Rectal smooth muscle tissue (tissue), 1 donor: ENCODE measurements around the gene KLK13.

Experiments used
- H3K27ac ChIP-seq: one replicate; pipeline ENCODE4 v1.7.0; 2013; ENCODE audit warnings: low read depth, low read length, inconsistent platforms
- H3K27me3 ChIP-seq: one replicate; pipeline ENCODE4 v1.7.0; 2013; ENCODE audit warnings: low read length; ENCODE audit not compliant: control insufficient read depth, insufficient read depth
- H3K36me3 ChIP-seq: one replicate; pipeline ENCODE4 v1.7.0; 2013; ENCODE audit warnings: low read length; ENCODE audit not compliant: control insufficient read depth, insufficient read depth
- H3K4me1 ChIP-seq: one replicate; pipeline ENCODE4 v1.7.0; 2013; ENCODE audit warnings: low read length; ENCODE audit not compliant: control insufficient read depth, insufficient read depth
- H3K4me3 ChIP-seq: one replicate; pipeline ENCODE4 v1.7.0; 2013; ENCODE audit warnings: low read length
- H3K9ac ChIP-seq: one replicate; pipeline ENCODE4 v1.7.0; 2013; ENCODE audit warnings: low read length

KLK13 gene

DNA sequence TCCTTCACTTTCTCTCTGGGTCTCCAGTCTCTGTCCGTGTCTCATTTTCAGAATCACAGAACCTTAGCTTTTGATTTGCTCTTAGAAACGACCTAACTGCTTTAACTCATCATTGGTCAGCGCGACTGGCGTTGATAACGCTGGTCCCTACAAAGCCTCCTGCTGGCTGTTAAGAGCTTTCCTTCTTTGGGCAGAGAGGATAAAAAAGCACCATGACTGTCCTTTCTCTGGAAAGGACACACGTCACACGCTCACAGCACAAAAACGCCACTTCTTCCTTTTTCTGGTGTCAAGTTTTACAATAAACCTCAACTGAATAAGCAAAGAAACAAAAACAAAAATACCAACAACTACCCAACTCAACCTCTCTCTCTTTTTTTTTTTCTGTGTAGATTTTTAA lies 28.4 kb downstream of the KLK13 start:
- Histone ChIP-seq H3K27ac (no peak overlapping the region), H3K9ac (no peak overlapping the region), H3K4me3 (no peak overlapping the region), H3K36me3 (no peaks in the 10 kb centered on the region), H3K4me1 (no peaks in the 10 kb centered on the region), H3K27me3 (no peaks in the 10 kb centered on the region)

- Histone ChIP-seq H3K4me1 (no peaks in the 10 kb centered on the region), H3K36me3 (no peaks in the 10 kb centered on the region), H3K27me3 (peaks cover 3% of the 10 kb centered on the region), H3K9ac (no peak within 1 kb of the TSS), H3K27ac (no peak within 1 kb of the TSS), H3K4me3 (no peak within 1 kb of the TSS)
Observed at GRCh38 chr19:51034704-51035103, 30.2 kb downstream of the KLK13 start, which contains the start of gene KLK12. Gene KLK12 (minus strand): TSS chr19:51035002. CDS start chr19:51034621, 381 bp downstream.

DNA sequence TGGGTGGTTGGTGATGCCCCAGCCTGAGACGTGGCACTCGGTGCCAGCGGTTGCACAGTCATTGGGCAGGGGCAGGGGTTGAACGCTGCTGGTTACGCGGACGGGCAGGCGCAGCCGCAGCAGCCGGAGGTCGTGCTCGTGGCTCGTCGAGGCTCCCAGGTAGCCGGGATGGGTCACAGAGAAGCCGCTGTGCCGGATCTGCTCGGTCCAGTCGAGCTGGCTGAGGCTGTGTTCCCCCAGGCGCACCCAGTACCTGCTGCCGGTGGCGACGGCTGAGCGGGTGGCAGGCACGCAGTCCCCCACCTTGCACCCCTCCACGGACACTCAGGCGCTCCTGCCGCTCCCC lies 33.0 kb downstream of the KLK13 start:
- H3K9ac ChIP-seq: no peak overlapping the region
- H3K27me3 ChIP-seq: peaks cover 3% of the 10 kb centered on the region
- no peak overlapping the region for H3K27ac ChIP-seq
- no peaks in the 10 kb centered on the region for H3K36me3 ChIP-seq
- H3K4me1 ChIP-seq: no peaks in the 10 kb centered on the region
- H3K4me3 ChIP-seq: no peak overlapping the region

DNA sequence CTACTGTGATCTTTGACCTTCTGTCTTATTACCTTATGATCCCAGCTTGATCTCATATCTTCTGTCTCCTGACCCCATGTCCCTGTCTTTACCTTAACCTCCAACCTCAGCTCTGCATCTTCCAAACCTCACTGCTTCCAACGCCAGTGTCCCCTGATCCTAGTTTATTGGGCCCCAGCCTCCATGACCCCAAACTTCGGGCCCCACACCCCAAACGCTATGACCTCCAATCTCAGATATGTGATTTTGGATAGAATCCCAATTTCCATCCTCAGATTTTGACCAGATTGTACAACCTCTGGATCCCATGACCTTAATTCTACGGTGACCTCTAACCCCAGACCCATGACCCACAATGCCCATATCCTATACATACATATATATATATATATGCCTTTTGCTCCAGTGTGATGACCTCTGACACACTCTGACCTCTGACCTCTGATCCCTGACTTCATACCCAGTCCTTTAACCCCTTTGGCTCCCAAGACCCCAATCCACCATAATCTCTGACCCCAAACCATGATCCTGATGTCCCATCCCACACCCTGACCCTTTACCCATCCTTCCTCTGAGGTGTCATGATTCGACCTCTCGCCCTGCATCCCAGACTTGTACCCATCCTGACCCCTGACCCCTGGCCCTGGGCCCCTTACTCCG lies 33.5 kb downstream of the KLK13 start:
- H3K27me3 ChIP-seq: peaks cover 3% of the 10 kb centered on the region
- no peak overlapping the region for H3K27ac ChIP-seq
- no peaks in the 10 kb centered on the region for H3K36me3 ChIP-seq
- H3K4me3 ChIP-seq: no peak overlapping the region
- H3K4me1 ChIP-seq: no peaks in the 10 kb centered on the region
- no peak overlapping the region for H3K9ac ChIP-seq

GRCh38 chr19:51030631-51031030 lies 34.3 kb downstream of the KLK13 start:
- Histone ChIP-seq H3K27ac (no peak overlapping the region), H3K27me3 (peaks cover 3% of the 10 kb centered on the region), H3K4me1 (no peaks in the 10 kb centered on the region), H3K36me3 (no peaks in the 10 kb centered on the region), H3K9ac (no peak overlapping the region), H3K4me3 (no peak overlapping the region)

- Histone ChIP-seq H3K4me3 (no peak overlapping the region), H3K9ac (no peak overlapping the region), H3K27me3 (peaks cover 3% of the 10 kb centered on the region), H3K4me1 (no peaks in the 10 kb centered on the region), H3K36me3 (no peaks in the 10 kb centered on the region), H3K27ac (no peak overlapping the region)
Observed at GRCh38 chr19:51029718-51030117, 35.2 kb downstream of the KLK13 start.

DNA sequence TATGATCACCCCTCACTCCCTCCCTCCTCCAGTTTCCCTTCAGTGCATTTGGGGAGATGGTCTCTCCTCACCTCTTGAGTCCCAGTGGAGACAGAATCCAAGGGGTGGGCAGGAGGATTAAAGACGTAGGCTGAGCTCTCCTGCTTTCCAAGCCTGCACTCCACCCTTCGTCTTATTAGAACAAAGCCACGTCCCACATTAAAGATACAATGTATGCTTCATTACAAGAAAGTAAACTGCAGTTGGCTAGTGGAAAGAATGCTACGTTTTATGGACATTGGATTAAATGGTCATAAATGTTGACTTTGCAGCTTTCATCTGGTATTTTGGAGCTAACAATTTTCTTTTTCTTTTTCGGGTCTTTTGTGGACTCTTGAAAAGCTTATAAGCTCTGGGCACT lies 37.0 kb downstream of the KLK13 start:
- H3K27me3 ChIP-seq: peaks cover 3% of the 10 kb centered on the region
- H3K36me3 ChIP-seq: no peaks in the 10 kb centered on the region
- H3K27ac ChIP-seq: no peak overlapping the region
- H3K4me3 ChIP-seq: no peak overlapping the region
- no peaks in the 10 kb centered on the region for H3K4me1 ChIP-seq
- H3K9ac ChIP-seq: no peak overlapping the region

GRCh38 chr19:51027126-51027806 lies 37.6 kb downstream of the KLK13 start:
- no peaks in the 10 kb centered on the region for H3K4me1 ChIP-seq
- no peaks in the 10 kb centered on the region for H3K36me3 ChIP-seq
- H3K27ac ChIP-seq: no peak overlapping the region
- H3K9ac ChIP-seq: no peak overlapping the region
- no peak overlapping the region for H3K4me3 ChIP-seq
- peaks cover 3% of the 10 kb centered on the region for H3K27me3 ChIP-seq

GRCh38 chr19:51026554-51026831 lies 38.4 kb downstream of the KLK13 start, which contains the start of gene KLK11:
Gene KLK11 (minus strand): TSS chr19:51026616. CDS start chr19:51025631, 985 bp downstream.
- Histone ChIP-seq H3K27ac (no peak within 1 kb of the TSS), H3K4me3 (no peak within 1 kb of the TSS), H3K27me3 (peaks cover 3% of the 10 kb centered on the region), H3K9ac (no peak within 1 kb of the TSS), H3K4me1 (no peaks in the 10 kb centered on the region), H3K36me3 (no peaks in the 10 kb centered on the region)

DNA sequence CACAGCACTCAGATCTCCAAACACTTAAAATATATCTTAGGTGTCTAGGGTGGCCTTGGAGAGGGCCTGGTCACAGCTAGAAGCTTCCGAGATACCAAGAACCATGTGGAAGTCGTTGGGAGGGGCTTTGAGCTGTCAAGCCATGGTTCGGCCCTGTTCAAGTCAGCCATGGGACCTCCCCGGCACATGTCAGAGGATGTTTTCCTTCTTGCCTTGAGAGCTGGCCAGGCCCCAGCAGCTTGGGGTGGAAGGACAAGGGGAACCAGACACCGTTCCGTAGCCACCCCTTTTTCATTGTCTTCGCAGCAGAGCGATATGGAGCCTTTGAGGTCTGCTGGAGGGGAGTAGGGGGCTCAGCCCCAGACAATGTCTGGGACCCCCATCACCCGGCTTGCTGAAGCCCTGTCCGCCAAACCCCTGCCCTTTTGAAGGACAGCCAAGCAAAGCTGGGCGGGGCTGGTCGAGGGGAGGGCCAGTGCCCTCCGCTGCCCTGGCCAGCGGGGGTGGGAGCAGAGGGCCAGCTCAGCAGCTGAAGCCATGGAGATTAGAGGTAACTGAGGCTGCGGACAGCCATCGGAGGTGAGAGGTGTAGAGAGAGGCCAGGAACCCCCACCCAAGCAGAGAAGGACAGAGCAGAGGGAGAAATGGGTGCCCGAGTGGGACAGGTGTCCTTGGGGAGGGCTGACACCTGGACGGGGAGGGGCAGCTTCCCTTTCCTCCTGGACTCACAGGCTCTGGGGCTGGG lies 38.9 kb downstream of the KLK13 start:
- H3K4me3 ChIP-seq: no peak overlapping the region
- no peak overlapping the region for H3K27ac ChIP-seq
- no peak overlapping the region for H3K9ac ChIP-seq
- H3K36me3 ChIP-seq: no peaks in the 10 kb centered on the region
- H3K4me1 ChIP-seq: no peaks in the 10 kb centered on the region
- peaks cover 3% of the 10 kb centered on the region for H3K27me3 ChIP-seq

DNA sequence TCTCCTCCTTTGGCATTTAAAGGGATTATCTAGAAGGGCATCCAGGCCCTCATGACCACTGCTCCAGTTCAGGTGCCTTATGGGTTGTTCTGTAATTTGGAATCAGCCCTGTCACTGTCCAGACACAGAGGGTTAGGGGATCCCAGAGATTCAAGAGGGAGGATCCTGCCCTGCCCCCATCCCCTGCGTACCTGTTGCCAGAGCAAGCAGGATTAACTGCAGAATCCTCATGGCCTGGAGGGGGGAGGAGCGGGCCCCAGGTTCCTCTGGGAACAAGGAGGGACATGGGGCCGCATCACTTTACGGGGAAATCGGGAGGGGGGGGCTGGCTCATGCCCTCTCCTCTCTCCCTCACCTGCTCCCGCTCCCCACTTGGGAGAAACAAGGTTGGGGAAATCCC lies 39.5 kb downstream of the KLK13 start:
- H3K27ac ChIP-seq: no peak overlapping the region
- H3K36me3 ChIP-seq: no peaks in the 10 kb centered on the region
- no peak overlapping the region for H3K4me3 ChIP-seq
- H3K4me1 ChIP-seq: no peaks in the 10 kb centered on the region
- no peak overlapping the region for H3K9ac ChIP-seq
- no peaks in the 10 kb centered on the region for H3K27me3 ChIP-seq

- Histone ChIP-seq H3K36me3 (no peaks in the 10 kb centered on the region), H3K27ac (no peak overlapping the region), H3K27me3 (no peaks in the 10 kb centered on the region), H3K4me1 (no peaks in the 10 kb centered on the region), H3K4me3 (no peak overlapping the region), H3K9ac (no peak overlapping the region)
Observed at GRCh38 chr19:51024924-51025323, 40.0 kb downstream of the KLK13 start.
